Natural killer cell (primary cell): Measurements from ENCODE around the gene MRPS35. TPM values are rescaled to one million over a fixed set of nuclear protein-coding genes. Genes with fewer than 3 reads are reported as not detected.

Experiments used
- ATAC-seq, 3 donors: fragments of 150-1000 bp in 2 of 3; fragments of 200-7000 bp in 1 of 3; cut with Tn5 transposase; 1 replicate in 1 of 3; 2 replicates in 2 of 3; pipeline ENCODE4 v1.10.0; 2021; ENCODE audit warnings: mild to moderate bottlenecking in 2 of 3, moderate library complexity in 2 of 3
- DNase-seq, 2 donors: peaks; one replicate each; pipeline versions ENCODE4 v3.0.0 to v3.0.0-alpha.2; 2013 to 2021; ENCODE audit warnings: mixed read lengths in 1 of 2
- H3K27ac ChIP-seq: one replicate; pipeline ENCODE4 v1.5.1; 2013; ENCODE audit warnings: mild to moderate bottlenecking, low read length
- H3K27me3 ChIP-seq: one replicate; pipeline ENCODE4 v1.6.1; 2013; ENCODE audit warnings: low read length; ENCODE audit not compliant: control insufficient read depth, insufficient read depth
- H3K36me3 ChIP-seq: one replicate; pipeline ENCODE4 v1.6.1; 2013; ENCODE audit warnings: low read length; ENCODE audit not compliant: control insufficient read depth, insufficient read depth
- H3K4me1 ChIP-seq: one replicate; pipeline ENCODE4 v1.6.1; 2013; ENCODE audit warnings: low read length; ENCODE audit not compliant: control insufficient read depth, insufficient read depth
- H3K4me3 ChIP-seq: one replicate; pipeline ENCODE4 v1.5.1; 2013; ENCODE audit warnings: low read length
- H3K9me3 ChIP-seq: one replicate; pipeline ENCODE4 v1.6.1; 2013; ENCODE audit warnings: low read length; ENCODE audit not compliant: control insufficient read depth, insufficient read depth
- H3K27ac Mint-ChIP-seq, 2 donors: one replicate each; pipeline ENCODE4 v1.8.0; 2022; ENCODE audit warnings: mild to moderate bottlenecking in 2 of 2, mixed read lengths in 2 of 2, moderate library complexity in 1 of 2
- H3K27me3 Mint-ChIP-seq, 2 donors: one replicate each; pipeline ENCODE4 v1.8.0; 2022; ENCODE audit warnings: low read depth in 2 of 2, mixed read lengths in 2 of 2
- H3K36me3 Mint-ChIP-seq: one replicate; pipeline ENCODE4 v1.8.0; 2022; ENCODE audit warnings: mixed read lengths
- H3K4me1 Mint-ChIP-seq, 2 donors: one replicate each; pipeline ENCODE4 v1.8.0; 2022; ENCODE audit warnings: mixed read lengths in 2 of 2
- H3K4me3 Mint-ChIP-seq: one replicate; pipeline ENCODE4 v1.8.0; 2022; ENCODE audit warnings: mild to moderate bottlenecking, moderate library complexity, mixed read lengths
- H3K9me3 Mint-ChIP-seq, 2 donors: one replicate each; pipeline ENCODE4 v1.8.0; 2022; ENCODE audit warnings: mixed read lengths in 2 of 2
- CTCF ChIP-seq: fragments of 200-600 bp; IDR thresholded peaks from one replicate; pipeline ENCODE4 v1.8.0; 2022; ENCODE audit warnings: antibody characterized with exemption
- WGBS: methylation state at CpG from one replicate; pipeline ENCODE4 v1.1.7; 2013; ENCODE audit warnings: missing lambda C conversion rate; ENCODE audit not compliant: insufficient coverage; 5-methylcytosine and 5-hydroxymethylcytosine counted together
- intact Hi-C: fragments of 100-400 bp; cut with micrococcal nuclease; formaldehyde crosslinking; loops from one replicate; pipeline ENCODE4 v1.14.2; 2022
- total RNA-seq, 4 donors: library from RNA; stranded (reverse); fragments of 120-200 nt in 1 of 4; gene quantifications; one replicate each; pipeline versions ENCODE4 v1.2.3 to v1.2.4, GENCODE V29; 2013 to 2022

The MRPS35 gene
- total RNA-seq, 3 donors from 2014 or later (not counting 1 experiment from before 2014, with no cell fraction given) = 16.7 to 20.5 (median 18.6) TPM

- no peaks in the 10 kb centered on the region for H3K9me3 Mint-ChIP-seq
- intact Hi-C loops = no loop called here
- no peak overlapping the region for H3K4me3 Mint-ChIP-seq
- WGBS = no CpG with 5 or more reads among the region's 2 CpGs
- Histone ChIP-seq H3K4me3 (no peak overlapping the region), H3K36me3 (no peaks in the 10 kb centered on the region), H3K27ac (no peak overlapping the region), H3K9me3 (no peaks in the 10 kb centered on the region), H3K27me3 (no peaks in the 10 kb centered on the region), H3K4me1 (no peaks in the 10 kb centered on the region)
- H3K4me1 Mint-ChIP-seq = no peaks in the 10 kb centered on the region
- H3K27ac Mint-ChIP-seq = no peak overlapping the region
- H3K27me3 Mint-ChIP-seq = peaks cover 6 to 8% of the 10 kb centered on the region in 2 donors
- ATAC-seq (no peak), DNase-seq (no peak)
- no peak for TF ChIP-seq CTCF
- H3K36me3 Mint-ChIP-seq = no peaks in the 10 kb centered on the region
Measured at GRCh38 chr12:27674989-27675388, 35.6 kb upstream of the MRPS35 start.

- no peak for TF ChIP-seq CTCF
- Mint-ChIP-seq H3K36me3 (no peaks in the 10 kb centered on the region), H3K4me1 (no peaks in the 10 kb centered on the region), H3K27me3 (peaks cover 0 to 3% of the 10 kb centered on the region in 2 donors), H3K4me3 (no peak overlapping the region), H3K9me3 (no peaks in the 10 kb centered on the region), H3K27ac (no peak overlapping the region)
- Histone ChIP-seq H3K4me3 (no peak overlapping the region), H3K27me3 (no peaks in the 10 kb centered on the region), H3K4me1 (no peaks in the 10 kb centered on the region), H3K27ac (no peak overlapping the region), H3K36me3 (no peaks in the 10 kb centered on the region), H3K9me3 (no peaks in the 10 kb centered on the region)
- ATAC-seq = no peak
- intact Hi-C loops = no loop called here
- DNase-seq = no peak
Measured at GRCh38 chr12:27680619-27681018, 30.0 kb upstream of the MRPS35 start.

- DNase-seq (no peak), ATAC-seq (no peak)
- no peaks in the 10 kb centered on the region for H3K9me3 ChIP-seq
- H3K4me1 ChIP-seq = no peaks in the 10 kb centered on the region
- Mint-ChIP-seq H3K27me3 (no peaks in the 10 kb centered on the region), H3K4me1 (no peaks in the 10 kb centered on the region), H3K27ac (no peak overlapping the region), H3K9me3 (no peaks in the 10 kb centered on the region), H3K4me3 (no peak overlapping the region), H3K36me3 (no peaks in the 10 kb centered on the region)
- intact Hi-C loops = no loop called here
- H3K27ac ChIP-seq = no peak overlapping the region
- no peaks in the 10 kb centered on the region for H3K36me3 ChIP-seq
- H3K27me3 ChIP-seq = no peaks in the 10 kb centered on the region
- TF ChIP-seq CTCF = no peak
- WGBS = 84% methylated on average over 2 of the region's 2 CpGs
- no peak overlapping the region for H3K4me3 ChIP-seq
Measured at GRCh38 chr12:27682534-27682933, 28.1 kb upstream of the MRPS35 start.

- WGBS = no CpG with 5 or more reads among the region's 2 CpGs
- H3K4me1 Mint-ChIP-seq = no peaks in the 10 kb centered on the region
- H3K4me3 Mint-ChIP-seq = no peak overlapping the region
Measured at GRCh38 chr12:27685274-27685673, 25.4 kb upstream of the MRPS35 start.

More at GRCh38 chr12:27685274-27685673, 25.4 kb upstream of the MRPS35 start:
- Histone ChIP-seq H3K4me3 (no peak overlapping the region), H3K4me1 (no peaks in the 10 kb centered on the region), H3K9me3 (no peaks in the 10 kb centered on the region), H3K36me3 (no peaks in the 10 kb centered on the region), H3K27ac (no peak overlapping the region), H3K27me3 (no peaks in the 10 kb centered on the region)
- Mint-ChIP-seq H3K36me3 (no peaks in the 10 kb centered on the region), H3K27me3 (no peaks in the 10 kb centered on the region), H3K27ac (no peak overlapping the region), H3K9me3 (no peaks in the 10 kb centered on the region)
- no peak for DNase-seq
- no peak for TF ChIP-seq CTCF
- no peak for ATAC-seq
- intact Hi-C loops = no loop called here
